HepG2 (cell line): Measurements from ENCODE around the gene XPO1. TPM values are rescaled to one million over a fixed set of nuclear protein-coding genes. Genes with fewer than 3 reads are reported as not detected.

ENCODE experiments used
- E2F2 ChIP-seq: sonication (generic); formaldehyde crosslinking; IDR thresholded peaks from 2 replicates; pipeline ENCODE4 v1.4.0; 2020; ENCODE audit warnings: missing genetic modification reagents, borderline replicate concordance
- ELF3 ChIP-seq: IDR thresholded peaks from 2 replicates; pipeline ENCODE4 v1.6.1; 2016; ENCODE audit warnings: missing genetic modification reagents, missing compliant biosample characterization
- ETS1 ChIP-seq: sonication (generic); formaldehyde crosslinking; IDR thresholded peaks from 2 replicates; pipeline ENCODE4 v1.4.0; 2020; ENCODE audit warnings: missing genetic modification reagents
- HIVEP1 ChIP-seq: sonication (generic); formaldehyde crosslinking; IDR thresholded peaks from 2 replicates; pipeline ENCODE4 v1.4.0; 2020; ENCODE audit warnings: mild to moderate bottlenecking, missing genetic modification reagents
- HOMEZ ChIP-seq: IDR thresholded peaks from 2 replicates; pipeline ENCODE4 v1.6.1; 2016; ENCODE audit warnings: low read depth
- JUND ChIP-seq: sonication (generic); formaldehyde crosslinking; IDR thresholded peaks from 2 replicates; pipeline ENCODE4 v1.8.0; 2022; ENCODE audit warnings: mild to moderate bottlenecking, missing genetic modification reagents
- KDM6A ChIP-seq: IDR thresholded peaks from 2 replicates; pipeline ENCODE4 v1.6.1; 2016; ENCODE audit warnings: low read depth
- LBX2 ChIP-seq: sonication (generic); formaldehyde crosslinking; IDR thresholded peaks from 2 replicates; pipeline ENCODE4 v1.5.0; 2020; ENCODE audit warnings: missing genetic modification reagents, mild to moderate bottlenecking, borderline replicate concordance
- MAZ ChIP-seq, 2 experiments: sonication (generic) in 1 of 2; formaldehyde crosslinking in 1 of 2; IDR thresholded peaks; 2 replicates each; pipeline versions ENCODE4 v1.5.0 to v1.6.1; 2012 to 2020; ENCODE audit warnings: low read depth in 2 of 2, mild to moderate bottlenecking in 2 of 2, borderline replicate concordance in 1 of 2, improper control_type of control experiment in 1 of 2, low read length in 1 of 2, missing genetic modification reagents in 1 of 2, moderate library complexity in 1 of 2
- MIXL1 ChIP-seq: IDR thresholded peaks from 2 replicates; pipeline ENCODE4 v1.6.1; 2016
- NCOA5 ChIP-seq: sonication (generic); formaldehyde crosslinking; IDR thresholded peaks from 2 replicates; pipeline ENCODE4 v1.4.0; 2020; ENCODE audit warnings: missing genetic modification reagents
- NFYC ChIP-seq: IDR thresholded peaks from 2 replicates; pipeline ENCODE4 v1.6.1; 2016; ENCODE audit warnings: missing genetic modification reagents, missing compliant biosample characterization
- REST ChIP-seq, 2 experiments: IDR thresholded peaks; 2 replicates each; pipeline ENCODE4 v1.6.1; 2011 to 2012; ENCODE audit warnings: low read length in 2 of 2, borderline replicate concordance in 1 of 2, low read depth in 1 of 2, mild to moderate bottlenecking in 1 of 2, moderate library complexity in 1 of 2
- TRIM24 ChIP-seq: sonication (generic); formaldehyde crosslinking; IDR thresholded peaks from 2 replicates; pipeline ENCODE4 v1.8.0; 2022; ENCODE audit warnings: mild to moderate bottlenecking, missing genetic modification reagents
- YEATS4 ChIP-seq: sonication (generic); formaldehyde crosslinking; IDR thresholded peaks from 2 replicates; pipeline ENCODE4 v1.4.0; 2020; ENCODE audit warnings: missing genetic modification reagents, borderline replicate concordance
- ZBTB20 ChIP-seq: sonication (generic); formaldehyde crosslinking; IDR thresholded peaks from 2 replicates; pipeline ENCODE4 v1.8.1; 2023; ENCODE audit warnings: missing genetic modification reagents, low read depth, mild to moderate bottlenecking, borderline replicate concordance
- ZMYM2 ChIP-seq: sonication (generic); formaldehyde crosslinking; IDR thresholded peaks from 2 replicates; pipeline ENCODE4 v1.8.0; 2022; ENCODE audit warnings: mild to moderate bottlenecking, missing genetic modification reagents
- ZNF256 ChIP-seq: sonication (generic); formaldehyde crosslinking; conservative IDR thresholded peaks from 2 replicates; pipeline ENCODE4 v1.4.0; 2020; ENCODE audit warnings: missing genetic modification reagents
- ZNF274 ChIP-seq: sonication (generic); formaldehyde crosslinking; IDR thresholded peaks from 2 replicates; pipeline ENCODE4 v1.5.1; 2020; ENCODE audit warnings: mild to moderate bottlenecking, missing genetic modification reagents
- ZNF432 ChIP-seq: sonication (generic); formaldehyde crosslinking; IDR thresholded peaks from 2 replicates; pipeline ENCODE4 v1.5.0; 2020; ENCODE audit warnings: missing genetic modification reagents, mild to moderate bottlenecking, borderline replicate concordance
- ZNF446 ChIP-seq: sonication (generic); formaldehyde crosslinking; IDR thresholded peaks from 2 replicates; pipeline ENCODE4 v1.5.0; 2020; ENCODE audit warnings: mild to moderate bottlenecking, missing genetic modification reagents
- ZNF557 ChIP-seq: sonication (generic); formaldehyde crosslinking; IDR thresholded peaks from 2 replicates; pipeline ENCODE4 v1.4.0; 2020; ENCODE audit warnings: missing genetic modification reagents
- polyA plus RNA-seq, 8 experiments: library from polyadenylated mRNA; depleted of rRNA in 3 of 8; stranded (reverse) in 7 of 8; unstranded in 1 of 8; fragments of >200 nt; fragmentation: Illumina TruSeq in 4 of 8; extraction: Trizol in 4 of 8; gene quantifications; 2 replicates each; pipeline versions ENCODE4 v1.2.1 to v1.2.3, GENCODE V29; 2011 to 2016; ENCODE audit warnings: low read depth in 4 of 8, missing spikeins in 1 of 8, mixed read lengths in 1 of 8; ENCODE audit not compliant: insufficient read depth in 1 of 8
- total RNA-seq, 5 experiments: library from RNA; depleted of rRNA; stranded (reverse); fragments of >200 nt; fragmentation: Illumina TruSeq; extraction: Trizol; gene quantifications; 2 replicates each; pipeline ENCODE4 v1.2.3, GENCODE V29; 2016; ENCODE audit warnings: low read depth in 1 of 5

XPO1 gene
- total and polyA plus RNA-seq, 2 of the 13 experiments (the other 11 are each of a cell fraction or from before 2014, with no cell fraction given) = 67.4 to 212 TPM

GRCh38 chr2:61470122-61470951 is 67.8 kb downstream of the XPO1 start (continued):
- no peak for TF ChIP-seq ZNF256 (CRISPR knock-in tag)
- TF ChIP-seq ZNF446 (CRISPR knock-in tag) = no peak
- no peak for TF ChIP-seq E2F2 (CRISPR knock-in tag)
- no peak for TF ChIP-seq LBX2
- TF ChIP-seq TRIM24 (CRISPR knock-in tag) = no peak
- TF ChIP-seq ZNF557 (CRISPR knock-in tag) = no peak
- TF ChIP-seq ELF3 = no peak
- peak in 1 of 2 experiments; percentile 30; a peak in 1 of 4 replicates for TF ChIP-seq REST (IDR thresholded peaks at IDR 0.05; ENCODE audit: borderline replicate concordance in 1 of 2, low read depth in 1 of 2, low read length in 2 of 2)
- 0 out of 2 replicates have a peak, but pooled peaks have one; percentile 15 for TF ChIP-seq MAZ (IDR thresholded peaks at IDR 0.05; ENCODE audit: borderline replicate concordance, low read depth, low read length)
- TF ChIP-seq MAZ (CRISPR knock-in tag; IDR thresholded peaks at IDR 0.05; ENCODE audit: low read depth) = peak; percentile 44; the same call in 1 of the 2 replicates
- TF ChIP-seq ETS1 (CRISPR knock-in tag) = no peak
- TF ChIP-seq JUND (CRISPR knock-in tag) = no peak
- no peak for TF ChIP-seq ZMYM2 (CRISPR knock-in tag)
- TF ChIP-seq YEATS4 (CRISPR knock-in tag) = peak; percentile 56
- TF ChIP-seq MIXL1 (CRISPR knock-in tag) = no peak
- TF ChIP-seq HIVEP1 = 0 out of 2 replicates have a peak, but pooled peaks have one; percentile 29
- no peak for TF ChIP-seq ZNF274
- TF ChIP-seq ZNF432 (CRISPR knock-in tag) = no peak
- no peak for TF ChIP-seq ZBTB20 (CRISPR knock-in tag)
- no peak for TF ChIP-seq KDM6A (CRISPR knock-in tag)
- no peak for TF ChIP-seq HOMEZ
- TF ChIP-seq NCOA5 = no peak
- no peak for TF ChIP-seq NFYC (CRISPR knock-in tag)
